IMR-90 (cell line): ENCODE measurements around the gene KCNQ2. TPM values are rescaled to one million over a fixed set of nuclear protein-coding genes. Genes with fewer than 3 reads are reported as not detected.

ENCODE experiments used
- ATAC-seq: fragments of 200-7000 bp; cut with Tn5 transposase; 2 replicates; pipeline ENCODE4 v1.9.1; 2020; ENCODE audit warnings: low read depth, mild to moderate bottlenecking, moderate library complexity
- BruUV-seq: library from RNA; stranded (reverse); fragments of 400-500 nt; replicated peaks from 2 replicates; lab custom pipeline; 2021; lab: Mats Ljungman, UMichigan
- CTCF ChIA-PET: fragments of 300-600 bp; formaldehyde crosslinking; extraction: SDS; loops from one replicate; lab custom pipeline; 2021; ENCODE audit warnings: antibody characterized with exemption; lab: Yijun Ruan, JAX
- POLR2A ChIA-PET: fragments of 300-600 bp; sonication (Branson Sonifier 250); formaldehyde crosslinking; loops from one replicate; lab custom pipeline; 2022; ENCODE audit warnings: antibody characterized with exemption; ENCODE audit not compliant: unreplicated experiment; lab: Charles Lee
- DNase-seq: peaks from one replicate; pipeline ENCODE4 v3.0.0; 2013
- H2AFZ ChIP-seq: replicated peaks from 2 replicates; pipeline ENCODE3; 2013; ENCODE audit warnings: low read length, mild to moderate bottlenecking; ENCODE audit not compliant: poor library complexity
- H2AK5ac ChIP-seq: 2 replicates; pipeline ENCODE4 v1.6.1; 2013; ENCODE audit warnings: low read depth, low read length, inconsistent platforms
- H2AK9ac ChIP-seq: replicated peaks from 2 replicates; pipeline ENCODE3; 2013; ENCODE audit warnings: mild to moderate bottlenecking, low read depth, low read length, moderate library complexity; ENCODE audit not compliant: poor library complexity
- H2BK120ac ChIP-seq: 2 replicates; pipeline ENCODE4 v1.6.1; 2013; ENCODE audit warnings: low read depth, low read length, inconsistent platforms
- H2BK15ac ChIP-seq: 3 replicates; pipeline ENCODE4 v1.6.1; 2013; ENCODE audit warnings: low read depth, low read length, inconsistent platforms
- H2BK20ac ChIP-seq: 2 replicates; pipeline ENCODE4 v1.6.1; 2013; ENCODE audit warnings: low read depth, mild to moderate bottlenecking, inconsistent platforms, low read length, moderate library complexity
- H2BK5ac ChIP-seq: 2 replicates; pipeline ENCODE4 v1.6.1; 2013; ENCODE audit warnings: mild to moderate bottlenecking, low read depth, low read length, inconsistent platforms; ENCODE audit not compliant: poor library complexity, severe bottlenecking
- H3K14ac ChIP-seq: replicated peaks from 2 replicates; pipeline ENCODE4 v1.6.1; 2013; ENCODE audit warnings: low read depth, low read length, inconsistent platforms
- H3K18ac ChIP-seq: 2 replicates; pipeline ENCODE4 v1.6.1; 2013; ENCODE audit warnings: low read depth, low read length, control low read depth
- H3K23ac ChIP-seq: 2 replicates; pipeline ENCODE4 v1.6.1; 2013; ENCODE audit warnings: low read depth, low read length, inconsistent platforms
- H3K27ac ChIP-seq: 2 replicates; pipeline ENCODE4 v1.5.1; 2013; ENCODE audit warnings: mild to moderate bottlenecking, control low read depth, low read length; ENCODE audit not compliant: insufficient read depth
- H3K27me3 ChIP-seq: 2 replicates; pipeline ENCODE4 v1.6.1; 2013; ENCODE audit warnings: low read length; ENCODE audit not compliant: control insufficient read depth, insufficient read depth
- H3K36me3 ChIP-seq: 2 replicates; pipeline ENCODE4 v1.6.1; 2013; ENCODE audit warnings: low read length, mixed read lengths; ENCODE audit not compliant: control insufficient read depth, insufficient read depth
- H3K4ac ChIP-seq: 2 replicates; pipeline ENCODE4 v1.6.1; 2013; ENCODE audit warnings: low read depth, low read length, inconsistent platforms
- H3K4me1 ChIP-seq: 2 replicates; pipeline ENCODE4 v1.6.1; 2013; ENCODE audit warnings: low read length, mixed read lengths; ENCODE audit not compliant: control insufficient read depth, insufficient read depth
- H3K4me2 ChIP-seq: 2 replicates; pipeline ENCODE4 v1.6.1; 2013; ENCODE audit warnings: low read depth, mild to moderate bottlenecking, control low read depth, low read length, moderate library complexity
- H3K4me3 ChIP-seq: 2 replicates; pipeline ENCODE4 v1.5.1; 2013; ENCODE audit warnings: low read depth, mild to moderate bottlenecking, control low read depth, low read length, moderate library complexity; ENCODE audit not compliant: insufficient read depth
- H3K56ac ChIP-seq: 2 replicates; pipeline ENCODE4 v1.6.1; 2013; ENCODE audit warnings: low read length, inconsistent platforms; ENCODE audit not compliant: insufficient read depth; ENCODE audit errors: extremely low read depth
- H3K79me1 ChIP-seq, 2 experiments: 2 replicates each; pipeline ENCODE4 v1.6.1; 2013; ENCODE audit warnings: low read length in 2 of 2, inconsistent platforms in 1 of 2, low read depth in 1 of 2
- H3K9ac ChIP-seq: 2 replicates; pipeline ENCODE4 v1.6.1; 2013; ENCODE audit warnings: low read depth, low read length, control low read depth
- H3K9me1 ChIP-seq: 2 replicates; pipeline ENCODE4 v1.6.1; 2013; ENCODE audit warnings: low read length, inconsistent platforms; ENCODE audit not compliant: insufficient read depth
- H3K9me3 ChIP-seq: 2 replicates; pipeline ENCODE4 v1.6.1; 2013; ENCODE audit warnings: low read length; ENCODE audit not compliant: control insufficient read depth, insufficient read depth
- H4K20me1 ChIP-seq: 2 replicates; pipeline ENCODE4 v1.6.1; 2013; ENCODE audit warnings: low read length, inconsistent platforms; ENCODE audit not compliant: insufficient read depth
- H4K5ac ChIP-seq: 2 replicates; pipeline ENCODE4 v1.6.1; 2013; ENCODE audit warnings: mild to moderate bottlenecking, low read depth, low read length, control low read depth
- H4K8ac ChIP-seq, 2 experiments: 2 replicates each; pipeline ENCODE4 v1.6.1; 2013; ENCODE audit warnings: low read depth in 2 of 2, low read length in 2 of 2, control low read depth in 1 of 2, inconsistent platforms in 1 of 2
- H4K91ac ChIP-seq: 2 replicates; pipeline ENCODE4 v1.6.1; 2013; ENCODE audit warnings: low read depth, low read length, inconsistent platforms; ENCODE audit not compliant: insufficient read depth
- CHD1 ChIP-seq: IDR thresholded peaks from 2 replicates; pipeline ENCODE4 v1.6.1; 2012; ENCODE audit warnings: low read depth, low read length, improper control_type of control experiment
- FOS ChIP-seq: fragments of 150-350 bp; IDR thresholded peaks from 2 replicates; pipeline ENCODE4 v1.6.1; 2016; ENCODE audit warnings: low read depth, low read length
- MAFK ChIP-seq: IDR thresholded peaks from 2 replicates; pipeline ENCODE4 v1.6.1; 2012; ENCODE audit warnings: low read depth, low read length, improper control_type of control experiment
- MXI1 ChIP-seq: IDR thresholded peaks from 2 replicates; pipeline ENCODE4 v1.6.1; 2012; ENCODE audit warnings: low read depth, mild to moderate bottlenecking, low read length, moderate library complexity, borderline replicate concordance
- NFE2L2 ChIP-seq: fragments of 150-350 bp; IDR thresholded peaks from 2 replicates; pipeline ENCODE4 v1.6.1; 2016; ENCODE audit warnings: low read depth, mild to moderate bottlenecking, low read length
- POLR2A ChIP-seq: IDR thresholded peaks from 2 replicates; pipeline ENCODE4 v1.6.1; 2012; ENCODE audit warnings: mild to moderate bottlenecking, low read depth, low read length
- RAD21 ChIP-seq: IDR thresholded peaks from 2 replicates; pipeline ENCODE4 v1.6.1; 2012; ENCODE audit warnings: low read length, improper control_type of control experiment
- RCOR1 ChIP-seq: IDR thresholded peaks from 2 replicates; pipeline ENCODE4 v1.6.1; 2012; ENCODE audit warnings: mild to moderate bottlenecking, low read length, improper control_type of control experiment; ENCODE audit not compliant: insufficient replicate concordance
- SMC3 ChIP-seq: fragments of 150-350 bp; IDR thresholded peaks from 2 replicates; pipeline ENCODE4 v1.6.1; 2016; ENCODE audit warnings: low read depth, mild to moderate bottlenecking, antibody characterized with exemption, low read length, moderate library complexity
- WGBS, 2 experiments: methylation state at CpG; one replicate each; pipeline versions ENCODE4 v1.1.5 to v1.1.7; 2013; ENCODE audit warnings: missing lambda C conversion rate in 2 of 2; ENCODE audit not compliant: insufficient read length in 1 of 2; ENCODE audit errors: extremely low coverage in 2 of 2; 5-methylcytosine and 5-hydroxymethylcytosine counted together
- dilution Hi-C: fragments of 300-500 bp; cut with HindIII; formaldehyde crosslinking; loops from one replicate; pipeline ENCODE4 v1.14.3; 2018; ENCODE audit warnings: low sequenced_read_pairs; ENCODE audit not compliant: unreplicated experiment
- in situ Hi-C: fragments of 300-500 bp; cut with MboI; formaldehyde crosslinking; loops from 3 replicates; pipeline ENCODE4 v1.14.3; 2019; ENCODE audit warnings: low sequenced_read_pairs, inconsistent platforms, mixed read lengths
- intact Hi-C: fragments of 100-400 bp; cut with micrococcal nuclease; formaldehyde crosslinking; loops from 2 replicates; pipeline ENCODE4 v1.10.0; 2022
- polyA plus RNA-seq, 3 experiments: library from polyadenylated mRNA; depleted of rRNA; stranded (reverse); fragments of >200 nt; gene quantifications; 2 replicates each; pipeline ENCODE4 v1.2.3, GENCODE V29; 2012; ENCODE audit warnings: low replicate concordance in 1 of 3
- total RNA-seq: library from RNA; depleted of rRNA; stranded (reverse); fragments of >200 nt; gene quantifications from 2 replicates; pipeline ENCODE4 v1.2.3, GENCODE V29; 2012
- TF ChIP-seq, protein P1 (sequence below): conservative IDR thresholded peaks from 2 replicates; pipeline ENCODE4 v1.5.1; 2012; ENCODE audit warnings: mild to moderate bottlenecking, low read depth, low read length, improper control_type of control experiment
- TF ChIP-seq, protein P2 (sequence below): fragments of 150-350 bp; IDR thresholded peaks from 2 replicates; pipeline ENCODE4 v1.6.1; 2016; ENCODE audit warnings: low read depth, mild to moderate bottlenecking, low read length, moderate library complexity, borderline replicate concordance
- TF ChIP-seq, protein P3 (sequence below): fragments of 150-350 bp; IDR thresholded peaks from 2 replicates; pipeline ENCODE4 v1.6.1; 2017; ENCODE audit warnings: mild to moderate bottlenecking, antibody characterized with exemption, low read length, low read depth

Gene KCNQ2
- total and polyA plus RNA-seq, 2 of the 4 experiments (the other 2 are of a cell fraction), result 0.02 TPM; not detected in 1

- Histone ChIP-seq H2AK9ac (no peak overlapping the region), H3K27me3 (peaks cover 52% of the 10 kb centered on the region), H2AFZ (peak overlapping the region; percentile 33), H4K5ac (no peak overlapping the region), H3K56ac (no peak overlapping the region), H3K79me1 (no peaks in the 10 kb centered on the region), H4K91ac (no peak overlapping the region), H4K20me1 (0 out of 2 replicates have a peak, but pooled peaks cover 4% of the 10 kb centered on the region), H3K9me3 (no peaks in the 10 kb centered on the region), H2BK5ac (no peak overlapping the region), H3K4ac (no peak overlapping the region), H3K4me2 (no peak overlapping the region), H2BK15ac (no peak overlapping the region), H3K27ac (no peak overlapping the region), H4K8ac (no peak overlapping the region), H2BK120ac (no peak overlapping the region), H3K4me1 (no peaks in the 10 kb centered on the region), H3K14ac (no peak overlapping the region), H3K9me1 (no peaks in the 10 kb centered on the region), H3K4me3 (no peak overlapping the region), H3K23ac (no peak overlapping the region), H2BK20ac (no peak overlapping the region), H3K18ac (no peak overlapping the region), H3K36me3 (no peaks in the 10 kb centered on the region), H2AK5ac (no peak overlapping the region), H3K9ac (no peak overlapping the region)
- ChIA-PET CTCF (no interaction called here), POLR2A (no interaction called here)
- TF ChIP-seq FOS (no peak), MAFK (no peak), CHD1 (no peak), POLR2A (no peak), MXI1 (no peak), NFE2L2 (no peak), RCOR1 (no peak), RAD21 (no peak), SMC3 (no peak)
- TF ChIP-seq, protein P1, sequence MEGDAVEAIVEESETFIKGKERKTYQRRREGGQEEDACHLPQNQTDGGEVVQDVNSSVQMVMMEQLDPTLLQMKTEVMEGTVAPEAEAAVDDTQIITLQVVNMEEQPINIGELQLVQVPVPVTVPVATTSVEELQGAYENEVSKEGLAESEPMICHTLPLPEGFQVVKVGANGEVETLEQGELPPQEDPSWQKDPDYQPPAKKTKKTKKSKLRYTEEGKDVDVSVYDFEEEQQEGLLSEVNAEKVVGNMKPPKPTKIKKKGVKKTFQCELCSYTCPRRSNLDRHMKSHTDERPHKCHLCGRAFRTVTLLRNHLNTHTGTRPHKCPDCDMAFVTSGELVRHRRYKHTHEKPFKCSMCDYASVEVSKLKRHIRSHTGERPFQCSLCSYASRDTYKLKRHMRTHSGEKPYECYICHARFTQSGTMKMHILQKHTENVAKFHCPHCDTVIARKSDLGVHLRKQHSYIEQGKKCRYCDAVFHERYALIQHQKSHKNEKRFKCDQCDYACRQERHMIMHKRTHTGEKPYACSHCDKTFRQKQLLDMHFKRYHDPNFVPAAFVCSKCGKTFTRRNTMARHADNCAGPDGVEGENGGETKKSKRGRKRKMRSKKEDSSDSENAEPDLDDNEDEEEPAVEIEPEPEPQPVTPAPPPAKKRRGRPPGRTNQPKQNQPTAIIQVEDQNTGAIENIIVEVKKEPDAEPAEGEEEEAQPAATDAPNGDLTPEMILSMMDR, result no peak
- TF ChIP-seq, protein P2, sequence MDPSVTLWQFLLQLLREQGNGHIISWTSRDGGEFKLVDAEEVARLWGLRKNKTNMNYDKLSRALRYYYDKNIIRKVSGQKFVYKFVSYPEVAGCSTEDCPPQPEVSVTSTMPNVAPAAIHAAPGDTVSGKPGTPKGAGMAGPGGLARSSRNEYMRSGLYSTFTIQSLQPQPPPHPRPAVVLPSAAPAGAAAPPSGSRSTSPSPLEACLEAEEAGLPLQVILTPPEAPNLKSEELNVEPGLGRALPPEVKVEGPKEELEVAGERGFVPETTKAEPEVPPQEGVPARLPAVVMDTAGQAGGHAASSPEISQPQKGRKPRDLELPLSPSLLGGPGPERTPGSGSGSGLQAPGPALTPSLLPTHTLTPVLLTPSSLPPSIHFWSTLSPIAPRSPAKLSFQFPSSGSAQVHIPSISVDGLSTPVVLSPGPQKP, result no peak
- TF ChIP-seq, protein P3, sequence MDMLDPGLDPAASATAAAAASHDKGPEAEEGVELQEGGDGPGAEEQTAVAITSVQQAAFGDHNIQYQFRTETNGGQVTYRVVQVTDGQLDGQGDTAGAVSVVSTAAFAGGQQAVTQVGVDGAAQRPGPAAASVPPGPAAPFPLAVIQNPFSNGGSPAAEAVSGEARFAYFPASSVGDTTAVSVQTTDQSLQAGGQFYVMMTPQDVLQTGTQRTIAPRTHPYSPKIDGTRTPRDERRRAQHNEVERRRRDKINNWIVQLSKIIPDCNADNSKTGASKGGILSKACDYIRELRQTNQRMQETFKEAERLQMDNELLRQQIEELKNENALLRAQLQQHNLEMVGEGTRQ, result no peak
- BruUV-seq, result no TSS peak
- dilution Hi-C loops (no loop called here), in situ Hi-C loops (no loop called here), intact Hi-C loops (no loop called here)
- ATAC-seq, result no peak
- DNase-seq, result no peak
- no CpG with 5 or more reads among the region's 20 CpGs for WGBS, 2 experiments
These were observed 107.5 kb downstream of the KCNQ2 start for GRCh38 chr20:63364801-63365585.
